IPS DF 19.7 (cell line): ENCODE measurements around the gene MED7.
A peak's percentile ranks its signal among the peaks of the same experiment; 100 is the strongest.
"Not testable (repeated sequence)": the region's sequence is repeated elsewhere in the genome, so short reads cannot be mapped to it uniquely, and the experiment has no call there.

Experiments
- DNase-seq: peaks from one replicate; pipeline ENCODE4 v3.0.0-alpha.2; 2013; ENCODE audit warnings: low read depth, low spot score

Gene MED7

DNA sequence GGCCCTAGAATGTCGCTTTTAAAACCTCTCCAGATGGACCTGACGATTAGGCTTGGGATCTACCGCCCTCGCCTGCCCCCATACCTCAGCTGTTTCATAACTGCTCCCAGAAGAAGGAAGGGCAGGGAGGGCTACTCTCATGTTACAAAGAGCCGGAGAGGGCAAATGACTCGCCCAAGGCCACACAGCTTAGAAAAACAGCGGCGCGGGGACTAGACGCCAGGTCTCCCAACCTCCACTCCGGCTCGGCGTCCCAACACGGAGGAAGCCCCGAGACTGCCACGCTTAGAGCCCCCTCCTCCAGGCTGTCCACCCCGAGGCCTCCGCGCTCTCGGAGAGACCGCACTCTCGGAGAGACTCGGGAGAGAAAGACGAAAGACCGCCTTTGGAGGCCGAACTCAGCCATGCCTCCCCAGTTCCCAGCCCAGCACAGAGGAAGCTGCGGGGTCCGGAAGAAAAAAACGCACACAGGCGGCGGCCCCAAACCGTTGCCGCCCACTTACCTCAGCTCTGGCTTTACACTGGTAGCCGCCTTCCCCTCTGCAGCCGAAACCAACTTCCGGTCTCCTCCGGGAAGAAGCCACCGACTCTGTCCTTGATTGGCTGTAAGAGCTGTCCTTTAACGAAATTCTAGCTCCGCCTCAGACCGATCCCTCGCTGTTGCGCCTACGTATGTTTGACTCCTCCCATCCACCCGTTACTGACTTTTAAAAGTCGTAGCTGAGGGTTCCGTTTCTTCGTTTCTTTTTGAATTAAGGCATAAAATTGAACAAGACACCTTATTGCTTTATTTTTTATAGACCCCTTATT is at the start of gene MED7:
MED7 (minus strand) TSS at position 549 of the 810 bp plus-strand sequence. CDS start 3,434 bp downstream, outside the sequence.
- DNase-seq: peak; percentile 99

DNA sequence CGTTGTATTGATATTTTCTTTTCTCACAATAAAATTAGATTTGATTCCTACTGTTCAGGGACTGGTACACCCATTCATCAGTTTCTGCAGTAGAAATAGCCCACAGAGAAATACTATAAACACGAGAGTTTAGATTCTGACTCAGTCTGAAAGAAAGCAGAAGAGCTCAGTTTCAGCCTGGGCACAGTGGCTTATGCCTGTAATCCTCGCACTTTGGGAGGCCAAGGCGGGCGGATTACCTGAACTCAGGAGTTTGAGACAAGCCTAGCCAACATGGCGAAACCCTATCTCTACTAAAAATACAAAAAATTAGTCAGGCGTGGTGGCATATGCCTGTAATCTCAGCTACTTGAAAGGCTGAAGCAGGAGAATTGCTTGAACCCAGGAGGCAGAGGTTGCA is 46.6 kb upstream of the MED7 start:
- no peak for DNase-seq

- DNase-seq: no peak
These were observed 45.6 kb upstream of the MED7 start for GRCh38 chr5:157188270-157188669.

- DNase-seq: peak; percentile 15
These were observed 44.5 kb upstream of the MED7 start for GRCh38 chr5:157187046-157187754.

DNA sequence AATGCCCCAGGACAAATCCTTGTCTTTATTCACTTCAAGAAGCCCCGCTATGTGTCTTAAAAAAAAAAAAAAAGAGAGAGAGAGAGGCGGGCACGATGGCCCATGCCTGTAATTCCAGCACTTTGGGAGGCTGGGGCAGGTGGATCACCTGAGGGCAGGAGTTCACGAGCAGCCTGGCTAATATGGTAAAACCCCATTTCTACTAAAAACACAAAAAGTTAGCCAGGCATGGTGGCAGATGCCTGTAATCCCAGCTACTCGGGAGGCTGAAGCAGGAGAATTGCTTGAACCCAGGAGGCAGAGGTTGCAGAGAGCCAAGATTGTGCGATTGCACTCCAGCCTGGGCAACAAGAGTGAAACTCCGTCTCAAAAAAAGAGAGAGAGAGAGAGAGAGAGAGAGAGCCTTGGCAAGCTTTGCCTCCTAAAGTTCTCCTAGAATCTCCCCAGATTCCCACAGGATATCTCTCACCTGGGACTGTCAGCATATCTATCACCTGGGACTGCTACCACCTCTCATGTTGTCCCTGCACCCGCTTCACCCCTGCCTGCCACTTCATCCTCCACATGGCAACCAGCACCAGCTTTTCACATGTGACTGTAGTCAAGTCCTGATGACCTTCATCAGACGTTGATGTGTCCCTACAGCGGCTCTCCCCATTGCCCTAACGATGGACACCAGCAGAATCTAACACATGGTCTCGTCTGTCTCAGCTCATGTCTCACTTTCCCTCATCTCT is 43.8 kb upstream of the MED7 start:
- DNase-seq: no peak

GRCh38 chr5:157185122-157185521 is 42.5 kb upstream of the MED7 start:
- not testable (repeated sequence) for DNase-seq

DNA sequence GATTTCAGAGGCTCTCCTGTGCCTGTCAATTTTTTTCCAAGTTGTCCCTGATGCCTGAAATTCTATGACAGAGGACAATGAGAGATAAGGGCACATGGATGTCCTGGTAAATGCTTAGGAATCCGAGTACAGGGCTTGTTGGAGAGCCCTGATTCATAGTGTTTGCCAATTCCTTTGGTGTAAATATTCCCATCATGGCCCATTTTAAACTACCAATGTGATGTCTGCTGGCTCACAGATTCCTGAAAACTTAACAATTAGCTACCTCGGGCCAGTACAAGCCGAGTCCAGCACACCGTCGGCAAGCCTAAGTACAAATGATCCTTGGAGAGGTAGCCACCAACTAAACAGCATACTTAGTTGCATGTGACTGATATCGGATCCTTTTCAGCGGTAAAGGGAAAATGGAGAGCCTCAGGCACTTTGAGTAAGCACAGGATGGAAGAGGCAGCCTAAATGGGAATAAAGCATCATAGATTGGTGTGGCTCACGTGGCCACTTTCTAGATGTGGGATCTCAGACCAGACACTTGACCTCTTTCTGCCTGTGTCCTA is 41.5 kb upstream of the MED7 start:
- DNase-seq: no peak

DNA sequence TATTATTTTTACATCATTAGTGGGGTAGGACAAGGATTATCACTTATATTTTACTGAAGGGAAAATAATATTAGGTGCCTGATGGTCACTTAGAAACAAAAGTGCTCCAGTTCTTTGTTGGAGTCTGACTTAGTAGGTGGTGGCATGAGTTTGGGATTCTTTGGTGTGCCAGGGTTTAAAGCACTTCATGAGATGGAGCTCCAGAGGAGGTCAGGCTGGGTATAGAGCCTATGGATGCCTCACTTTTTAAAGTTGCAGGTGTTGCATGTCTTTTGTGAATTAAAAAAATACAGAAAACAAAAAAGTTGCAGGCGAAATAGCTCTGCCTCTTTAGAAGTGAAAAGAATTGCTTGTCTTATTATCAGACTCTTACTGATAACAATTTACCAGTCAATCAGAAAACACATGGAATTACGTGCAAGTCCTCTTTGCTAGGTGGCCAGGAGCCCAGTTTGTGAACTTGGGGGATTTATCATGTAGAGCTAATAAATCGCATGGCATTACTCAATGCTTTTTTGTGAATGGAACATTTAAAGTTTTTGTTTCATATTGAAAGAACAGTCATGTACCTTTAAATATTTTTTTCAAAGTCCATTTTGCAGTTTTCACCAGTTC is 39.6 kb upstream of the MED7 start:
- no peak for DNase-seq

DNA sequence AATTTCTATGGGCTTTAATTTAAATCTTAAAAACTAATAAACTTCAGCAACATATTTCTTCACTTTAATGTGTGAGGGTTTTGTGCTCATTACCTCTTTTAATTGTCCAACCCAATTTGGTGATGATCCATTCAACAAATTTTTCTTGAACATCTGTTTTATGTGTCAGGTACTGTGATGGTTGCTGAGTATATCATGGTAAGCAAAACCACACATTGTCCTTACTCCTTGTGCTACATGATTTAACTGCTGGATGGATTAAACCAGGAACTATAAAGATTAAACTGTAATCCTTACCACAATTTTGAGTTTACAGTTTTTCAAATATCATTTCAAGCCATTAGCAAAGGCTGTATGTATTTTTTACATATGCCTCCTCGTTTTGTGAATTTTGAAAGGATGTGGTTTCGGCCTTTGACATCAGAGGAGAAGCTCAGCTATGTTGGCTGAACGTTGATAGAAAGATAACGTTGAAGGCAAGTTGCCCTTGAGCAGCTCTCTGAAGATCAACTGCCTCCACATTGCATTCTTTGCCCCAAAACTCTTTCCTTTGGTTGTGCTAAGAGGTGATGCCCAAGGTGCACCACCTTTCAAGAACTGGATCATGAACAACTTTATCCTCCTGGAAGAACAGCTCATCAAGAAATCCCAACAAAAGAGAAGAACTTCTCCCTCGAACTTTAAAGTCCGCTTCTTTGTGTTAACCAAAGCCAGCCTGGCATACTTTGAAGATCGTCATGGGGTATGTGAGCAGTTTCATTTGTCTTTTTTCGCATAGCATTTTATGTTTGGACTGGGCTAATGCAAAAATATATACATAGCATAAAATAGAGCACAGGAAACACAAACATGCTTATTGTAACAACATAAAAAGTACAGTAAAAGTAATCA is 38.0 kb upstream of the MED7 start, which contains the start of gene ITK:
ITK (plus strand) TSS at position 467 of the 891 bp plus-strand sequence; CDS start at position 605, 138 bp downstream.
- DNase-seq: no peak

GRCh38 chr5:157178966-157179365 is 36.3 kb upstream of the MED7 start:
- no peak for DNase-seq

DNA sequence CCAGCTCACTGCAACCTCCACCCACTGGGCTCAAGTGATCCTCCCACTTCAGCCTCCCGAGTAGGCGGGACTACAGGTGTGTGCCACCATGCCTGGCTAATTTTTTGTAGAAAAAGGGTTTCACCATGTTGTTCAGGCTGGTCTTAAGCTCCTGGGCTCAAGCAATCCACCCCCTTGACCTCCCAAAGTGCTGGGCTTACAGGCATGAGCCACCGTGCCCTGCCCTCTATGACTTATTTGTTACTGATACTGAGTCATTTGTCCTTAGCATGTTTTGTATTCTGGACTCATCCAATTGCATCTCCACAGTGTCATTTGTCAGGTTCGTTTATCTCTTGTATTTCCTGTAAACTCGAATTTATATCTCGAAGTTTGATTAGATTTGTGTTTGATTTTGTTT is 35.3 kb upstream of the MED7 start:
- no peak for DNase-seq

DNA sequence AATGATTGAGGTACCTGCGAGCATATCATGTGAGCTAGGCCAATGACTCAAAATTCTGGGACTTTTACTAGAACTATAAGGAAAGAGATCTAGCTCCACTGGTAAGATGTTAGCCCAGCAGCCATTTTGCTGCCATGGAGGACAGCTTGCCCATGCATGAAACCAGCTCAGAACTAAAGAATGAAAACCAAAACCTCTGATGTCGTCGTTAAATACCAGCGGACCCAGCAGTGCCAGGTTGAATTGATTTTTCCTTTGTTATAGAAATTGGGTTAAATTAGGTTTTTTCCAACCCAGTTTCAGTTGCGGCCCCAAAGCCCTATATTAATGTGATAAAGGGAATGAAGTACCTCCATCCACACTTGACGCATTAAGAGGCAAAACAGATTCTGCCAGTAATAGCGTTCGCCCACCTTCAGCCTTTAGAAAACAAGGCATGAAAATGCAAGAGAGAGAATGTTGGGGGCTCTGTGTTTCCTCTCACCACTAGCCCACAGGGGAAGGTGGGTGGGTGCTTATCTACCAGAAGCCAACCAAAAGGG is 32.5 kb upstream of the MED7 start:
- no peak for DNase-seq

DNA sequence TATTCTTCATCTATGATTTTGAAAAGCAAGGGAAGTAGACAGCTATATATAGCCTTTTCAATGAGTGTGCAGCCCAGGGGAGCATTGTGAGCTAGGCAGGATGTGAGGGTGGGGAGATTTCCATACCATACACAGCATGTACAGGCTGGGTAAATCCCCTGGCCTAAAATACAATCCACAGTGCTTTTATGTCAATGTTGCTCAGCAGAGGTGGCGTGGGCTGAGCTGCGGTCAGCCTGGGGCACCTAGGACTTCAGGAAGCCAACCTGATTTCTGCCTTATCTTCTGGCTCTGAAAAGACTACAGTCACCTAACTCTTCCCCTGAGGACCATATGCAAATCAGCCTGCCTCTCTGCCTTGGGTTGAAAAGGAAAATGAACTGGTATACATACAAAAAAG is 29.7 kb upstream of the MED7 start:
- DNase-seq: no peak

- no peak for DNase-seq
These were observed 25.6 kb upstream of the MED7 start for GRCh38 chr5:157168286-157168685.

- DNase-seq: no peak
These were observed 24.6 kb upstream of the MED7 start for GRCh38 chr5:157167214-157167621.

DNA sequence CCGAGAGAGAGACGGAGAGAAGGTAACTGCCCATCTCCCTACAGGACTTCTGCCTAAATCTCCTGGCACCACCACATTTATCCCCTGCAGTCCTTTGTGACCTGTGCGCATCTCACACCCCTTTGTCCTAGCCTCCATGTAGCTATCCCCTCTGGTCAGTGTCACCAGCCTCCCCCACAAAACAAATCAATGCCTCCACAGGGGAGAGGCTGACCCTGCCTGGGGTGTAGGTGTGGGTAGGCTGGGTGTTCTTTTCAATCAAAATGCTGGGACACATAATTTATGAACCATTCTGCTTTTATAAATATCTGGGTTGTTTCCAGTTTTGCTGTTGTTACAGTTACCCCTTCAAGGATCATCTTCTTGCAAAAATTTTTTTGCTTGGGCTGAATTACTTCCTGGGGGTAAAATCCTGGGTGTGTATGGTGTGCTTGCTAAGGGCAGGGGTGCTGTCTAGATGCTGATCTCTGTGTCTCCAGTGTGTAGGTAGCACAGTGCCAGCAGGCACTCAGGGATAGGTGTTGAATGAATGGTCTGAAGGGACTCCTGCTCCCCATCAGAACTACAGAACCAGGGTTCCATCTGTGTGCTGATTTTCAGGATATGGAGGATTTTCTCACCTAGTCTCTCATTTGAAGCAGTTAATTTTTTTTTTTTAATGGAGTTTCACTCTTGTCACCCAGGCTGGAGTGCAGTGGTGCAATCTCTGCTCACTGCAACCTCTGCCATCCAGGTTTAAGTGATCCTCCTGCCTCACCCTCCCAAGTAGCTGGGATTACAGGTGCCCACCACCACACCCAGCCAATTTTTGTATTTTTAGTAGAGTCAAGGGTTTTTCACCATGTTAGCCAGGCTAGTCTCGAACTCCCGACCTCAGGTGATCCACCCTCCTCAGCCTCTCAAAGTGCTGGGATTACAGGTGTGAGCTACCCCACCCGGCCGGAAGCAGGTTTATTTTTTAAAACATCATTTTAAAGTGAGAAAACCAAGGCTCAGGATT is 23.8 kb upstream of the MED7 start, which contains the start of gene GARIN3:
GARIN3 (minus strand) TSS at position 51 of the 1,000 bp plus-strand sequence. CDS start 96 bp downstream, outside the sequence.
- no peak for DNase-seq

GRCh38 chr5:157165668-157166067 is 23.0 kb upstream of the MED7 start:
- no peak for DNase-seq

- DNase-seq: no peak
These were observed 22.6 kb upstream of the MED7 start for GRCh38 chr5:157165261-157165660.

- DNase-seq: no peak
These were observed 21.9 kb upstream of the MED7 start for GRCh38 chr5:157164521-157164920.
